Fibroblast of skin of back (primary cell): ENCODE results near the gene CAPS.
A peak's percentile ranks its signal among the peaks of the same experiment; 100 is the strongest.

Experiments
- DNase-seq: peaks from one replicate; pipeline ENCODE4 v3.0.0-alpha.2; 2013

CAPS gene

DNA sequence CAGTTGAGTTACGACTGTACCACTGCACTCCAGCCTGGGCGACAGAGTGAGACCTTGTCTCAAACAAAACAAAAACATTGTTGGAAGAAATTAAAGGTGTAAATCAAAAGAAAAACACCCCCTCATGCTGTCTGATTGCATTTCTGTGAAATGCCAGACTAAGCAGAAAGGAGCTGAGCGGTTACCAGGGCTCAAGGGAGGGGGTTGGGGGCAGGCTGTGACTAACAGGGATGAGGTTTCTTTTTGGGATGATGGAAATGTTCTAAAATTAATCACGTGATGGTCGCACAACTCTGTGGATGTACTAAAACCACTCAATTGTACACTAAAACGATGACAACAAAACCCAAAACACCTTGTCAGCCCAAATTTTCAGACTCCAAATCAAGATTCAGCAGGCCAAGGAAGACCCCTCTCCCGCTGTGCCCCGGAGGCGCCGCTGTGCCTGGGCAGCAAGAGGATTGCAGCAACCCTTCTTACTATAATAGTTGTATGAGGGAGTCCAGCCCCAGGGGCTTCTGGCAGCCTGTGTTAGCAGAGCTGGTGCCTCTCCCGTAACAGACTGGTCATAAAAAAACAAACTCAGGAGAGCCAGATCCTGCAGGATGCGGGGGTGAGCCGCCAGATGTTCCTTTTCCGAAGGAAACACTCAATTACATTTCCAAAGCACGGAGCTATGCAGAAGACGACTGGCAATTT is 20.9 kb downstream of the CAPS start:
- peak; percentile 41 for DNase-seq

DNA sequence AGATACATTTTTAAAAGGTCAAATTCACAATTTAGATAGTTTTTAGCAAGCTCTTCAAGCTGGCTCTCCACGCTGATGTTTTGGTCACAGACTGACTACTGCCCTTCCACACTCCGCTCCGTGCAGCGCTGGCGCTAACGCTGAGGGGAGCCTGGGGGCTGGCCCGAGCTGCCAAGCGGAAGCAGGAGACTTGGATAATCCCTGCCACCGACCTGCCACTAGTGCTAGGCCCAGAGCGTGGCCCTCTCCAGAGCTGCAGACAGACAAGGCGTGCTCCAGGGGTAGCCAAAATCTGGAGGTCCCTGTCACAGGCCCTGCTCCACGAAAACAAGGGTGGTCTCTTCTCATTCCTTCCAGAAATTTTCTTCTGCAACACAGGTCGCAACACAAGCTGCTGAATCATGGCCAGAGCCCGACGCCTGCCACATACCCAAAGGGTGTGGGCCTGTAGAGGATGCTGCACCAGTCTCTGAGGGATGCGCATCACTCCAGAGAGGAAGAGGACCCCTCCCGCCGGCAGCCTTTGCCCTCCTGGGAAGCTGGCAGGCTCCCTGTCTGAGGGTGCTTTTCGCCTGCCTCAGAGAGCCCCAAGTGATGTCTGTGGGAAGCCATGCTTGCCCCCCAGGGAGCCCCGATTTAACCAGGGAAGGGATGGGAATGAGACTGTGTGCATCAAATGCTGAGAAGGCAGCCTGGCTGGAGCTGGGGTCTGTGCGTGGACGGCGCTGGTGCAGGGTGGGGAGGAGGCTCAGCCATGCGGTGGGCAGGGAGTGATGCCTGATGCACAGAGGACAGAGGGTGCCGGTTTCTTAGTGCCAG is 21.6 kb downstream of the CAPS start:
- no peak for DNase-seq

DNA sequence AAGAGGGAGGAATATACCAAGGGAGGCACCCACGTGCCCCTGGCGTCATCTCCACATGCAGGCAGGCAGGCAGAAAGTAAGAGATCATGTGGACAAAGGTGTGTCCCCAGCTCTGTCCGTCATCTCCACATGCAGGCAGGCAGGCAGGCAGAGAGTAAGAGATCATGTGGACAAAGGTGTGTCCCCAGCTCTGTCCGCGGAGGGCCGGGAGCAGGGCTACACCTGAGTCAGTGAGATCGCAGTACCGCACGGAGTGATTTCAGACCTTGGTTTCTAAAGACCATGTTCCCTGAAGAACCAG is 22.2 kb downstream of the CAPS start:
- no peak for DNase-seq

DNA sequence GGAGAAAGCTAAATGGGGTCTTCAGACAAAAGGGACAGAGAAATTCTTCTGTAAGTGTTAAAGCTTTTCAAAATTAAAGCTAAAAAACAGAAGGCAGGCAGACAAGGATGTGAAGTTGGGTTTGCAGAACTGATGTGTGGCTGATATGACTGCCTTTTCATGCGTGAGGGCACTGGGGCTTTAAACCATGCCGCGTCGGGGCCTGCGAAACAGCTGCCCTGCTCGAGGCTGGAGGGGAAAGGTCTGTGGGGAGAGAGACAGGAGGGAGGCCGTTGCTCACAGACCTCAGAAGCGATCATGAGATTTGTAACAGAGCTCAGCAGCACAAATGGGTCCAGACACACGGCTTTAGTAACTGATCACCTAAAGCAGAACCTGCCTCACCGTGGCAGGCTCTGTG is 23.5 kb downstream of the CAPS start:
- DNase-seq, result no peak

DNA sequence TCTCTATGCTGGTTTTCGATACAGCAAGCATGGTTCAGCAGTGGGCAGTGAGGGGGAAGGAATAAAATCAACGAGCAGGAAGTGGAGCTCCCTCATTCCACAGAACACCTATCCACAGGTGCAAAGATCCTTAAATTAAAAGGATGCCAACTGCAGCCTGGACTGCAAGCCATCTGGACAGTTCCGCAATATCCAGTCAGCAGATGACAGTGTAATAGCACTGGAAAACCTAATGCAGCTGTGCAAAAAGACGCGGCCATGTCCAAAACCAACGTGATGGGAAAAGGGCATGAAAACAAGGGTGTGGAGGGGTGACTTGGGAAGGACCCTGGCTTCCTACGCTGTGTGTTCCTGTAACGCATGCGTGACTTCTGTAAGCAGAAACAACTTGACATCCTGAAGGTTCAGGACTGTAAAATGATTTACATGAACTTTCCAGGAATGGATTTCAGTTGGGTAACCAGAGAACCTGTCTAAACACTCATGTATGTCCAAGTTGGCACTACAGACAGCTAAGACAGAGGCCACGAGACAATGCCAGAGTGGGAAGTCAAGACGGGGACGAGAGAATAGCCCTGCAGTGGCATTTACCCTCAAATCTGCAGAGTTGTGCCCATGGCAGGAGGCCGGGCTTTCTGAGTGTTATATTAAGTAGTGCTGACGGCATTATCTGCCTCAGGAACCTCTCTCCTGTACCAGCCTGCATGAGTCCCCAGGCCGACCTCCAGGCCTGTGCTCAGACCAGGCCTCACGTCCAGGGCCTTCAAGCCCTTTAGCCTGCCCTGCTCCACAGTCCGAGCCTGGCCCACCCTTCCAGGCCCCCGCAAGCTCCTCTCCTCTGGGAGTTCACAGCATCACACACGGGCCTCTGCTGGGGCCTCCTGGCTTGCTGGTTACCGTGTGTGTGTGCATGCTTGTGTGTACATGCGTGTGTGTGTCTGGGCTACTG is 26.5 kb downstream of the CAPS start:
- DNase-seq, result no peak

DNA sequence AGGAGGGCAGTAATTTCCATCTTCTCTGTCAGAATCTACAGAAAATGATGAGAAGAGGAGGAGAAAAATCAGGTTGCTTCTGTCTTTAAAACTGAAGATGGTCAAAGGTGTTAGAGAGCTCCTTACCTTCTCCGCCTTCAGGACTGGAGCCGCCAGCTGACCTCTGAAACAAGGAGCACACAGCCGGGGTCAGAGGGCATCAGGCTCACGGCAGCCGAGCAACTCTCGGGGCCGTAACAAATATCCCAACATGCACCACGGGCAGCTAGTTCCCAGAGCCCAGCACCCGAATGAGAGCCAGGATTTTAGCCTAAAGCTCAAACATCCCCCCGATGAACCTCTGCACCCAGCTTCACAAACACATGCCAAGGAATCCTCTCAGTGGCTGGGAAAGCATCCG is 27.6 kb downstream of the CAPS start:
- DNase-seq, result no peak

DNA sequence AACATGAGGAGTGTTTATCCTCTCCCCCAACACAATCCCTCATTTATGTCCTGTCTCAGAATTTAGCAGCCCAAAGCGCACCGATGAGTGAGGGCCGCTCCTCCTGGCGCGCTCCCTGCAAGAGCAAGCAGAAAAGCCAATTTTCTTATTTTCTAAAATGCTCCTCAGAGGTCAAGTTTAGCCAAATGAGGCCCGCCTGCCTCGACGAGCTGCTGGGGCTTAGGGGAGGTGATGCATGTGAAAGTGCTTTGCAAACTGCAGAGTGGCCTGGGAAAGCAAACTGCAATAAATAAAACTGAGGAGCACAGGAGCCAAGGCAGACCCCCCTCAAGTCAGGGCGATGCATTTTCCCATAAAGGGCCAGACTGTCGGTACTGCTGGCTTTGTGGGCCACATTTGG is 29.0 kb downstream of the CAPS start:
- no peak for DNase-seq

DNA sequence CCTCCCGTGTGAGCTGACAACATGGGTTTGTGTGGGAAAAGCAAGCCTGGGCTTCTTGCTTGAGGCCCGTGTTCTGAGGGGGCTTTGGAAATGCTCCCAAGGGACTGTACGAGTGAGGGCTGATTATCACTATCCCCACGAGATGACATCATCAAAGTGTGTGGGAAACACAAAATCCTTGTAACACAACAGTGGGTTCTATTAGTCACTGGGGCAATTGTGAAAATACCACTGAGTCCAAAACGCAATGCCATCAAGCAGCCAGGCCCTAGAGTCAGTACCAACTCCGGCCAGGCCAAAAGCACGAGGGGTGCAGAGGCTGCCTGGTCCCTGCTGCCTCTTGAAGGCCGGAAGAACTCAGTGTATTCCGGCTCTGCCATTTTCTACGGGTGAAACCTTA is 29.6 kb downstream of the CAPS start:
- peak; percentile 40 for DNase-seq

DNA sequence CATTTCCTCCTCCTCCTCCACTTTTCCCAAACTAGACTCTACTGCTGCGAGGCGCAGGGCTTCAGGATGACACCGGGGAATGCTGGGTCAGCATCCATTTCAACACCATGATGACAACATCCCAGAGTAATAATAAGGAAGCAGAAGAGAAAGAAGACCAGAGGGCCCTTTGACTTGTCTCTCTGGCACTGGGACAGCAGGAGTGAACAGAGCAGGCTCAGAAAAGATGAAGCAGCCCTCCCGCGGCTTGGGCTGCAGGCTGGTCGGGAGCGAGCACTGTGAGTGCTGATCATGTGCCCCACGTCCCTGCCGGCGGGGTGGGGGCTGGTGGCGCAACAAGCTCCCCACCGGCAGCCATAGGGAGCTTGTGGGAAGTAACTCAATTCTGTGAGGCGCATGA is 33.4 kb downstream of the CAPS start:
- DNase-seq, result peak; percentile 69

DNA sequence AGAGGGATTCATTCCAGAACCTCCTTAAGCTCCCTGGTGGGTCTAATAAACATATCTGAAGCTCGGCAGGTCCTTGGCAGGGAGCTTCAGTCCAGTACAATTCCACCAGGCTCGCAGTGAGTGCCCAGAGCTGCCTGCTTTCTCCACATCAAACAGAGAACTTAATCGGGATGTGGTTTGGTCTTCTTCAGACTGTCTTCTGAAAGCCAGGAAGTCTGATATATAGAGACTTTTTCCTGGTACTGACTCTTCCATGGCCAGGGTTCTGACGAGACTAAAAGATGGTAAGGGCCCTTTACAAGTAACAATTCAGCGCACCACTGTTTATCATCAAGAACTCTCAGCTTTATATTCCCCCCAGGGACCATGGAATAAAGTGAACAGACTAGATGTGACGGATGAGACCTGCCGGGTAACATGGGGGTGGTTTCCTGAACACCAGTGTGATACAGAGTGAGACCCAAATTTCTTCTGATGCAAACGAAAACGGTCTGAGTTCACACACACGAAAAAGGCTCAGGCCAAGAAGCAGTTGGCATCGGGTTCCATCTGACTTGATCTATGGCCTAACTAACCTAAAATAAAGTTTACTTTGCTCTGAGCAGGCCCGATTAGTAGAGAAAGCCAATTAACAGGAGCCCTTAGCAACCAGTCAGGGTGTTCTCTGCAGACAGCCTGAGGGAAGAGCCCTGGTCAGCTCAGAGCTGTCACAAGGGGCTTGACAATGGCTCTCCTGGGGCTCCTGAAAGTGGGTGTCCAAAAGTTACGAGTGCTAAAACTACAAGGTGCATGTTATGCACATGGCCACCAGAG is 34.9 kb downstream of the CAPS start:
- DNase-seq, result no peak

DNA sequence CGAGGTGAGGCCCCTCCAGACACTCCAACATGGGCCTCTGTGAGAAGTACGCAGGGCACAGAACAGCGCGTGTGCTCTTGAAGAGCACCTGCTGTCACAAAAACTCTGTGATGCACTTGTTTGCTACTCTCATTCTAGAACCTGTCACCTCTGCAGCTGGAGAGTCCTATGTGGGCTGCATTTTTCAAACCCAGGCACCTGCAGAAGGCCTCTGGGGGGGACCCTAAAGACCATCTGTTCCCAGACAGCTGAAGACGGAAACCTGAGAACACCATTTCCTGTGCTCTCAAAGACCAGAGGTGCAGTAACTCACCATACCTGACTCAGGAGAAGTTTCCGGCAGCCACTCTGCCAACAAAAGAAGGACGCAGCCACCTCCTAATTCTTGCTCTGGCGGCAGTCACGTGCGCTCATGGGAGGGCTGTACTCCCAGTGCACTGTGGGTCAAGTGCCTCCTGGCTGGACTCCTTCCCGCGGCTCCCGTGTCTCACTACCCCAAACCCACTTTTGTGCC is 35.8 kb downstream of the CAPS start:
- no peak for DNase-seq

DNA sequence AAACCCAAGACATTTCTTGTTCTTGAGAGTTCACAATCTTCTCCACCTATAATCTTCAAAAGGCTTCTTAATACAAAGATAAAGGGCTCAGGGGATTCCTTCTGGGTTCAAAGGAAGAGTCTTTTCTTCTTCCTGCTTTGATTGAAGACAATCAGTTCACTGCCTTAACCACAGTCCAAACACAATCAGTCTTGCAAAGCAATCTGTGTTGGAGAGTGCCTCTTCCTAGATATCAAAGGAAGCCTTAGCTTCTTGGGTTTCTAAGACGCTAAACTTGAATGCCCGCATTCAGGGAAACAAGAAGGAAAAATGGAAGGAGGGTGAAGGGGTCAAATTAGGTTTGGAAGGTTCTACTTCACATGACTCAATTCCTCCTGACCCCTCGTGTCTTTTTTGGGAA is 36.7 kb downstream of the CAPS start:
- no peak for DNase-seq

DNA sequence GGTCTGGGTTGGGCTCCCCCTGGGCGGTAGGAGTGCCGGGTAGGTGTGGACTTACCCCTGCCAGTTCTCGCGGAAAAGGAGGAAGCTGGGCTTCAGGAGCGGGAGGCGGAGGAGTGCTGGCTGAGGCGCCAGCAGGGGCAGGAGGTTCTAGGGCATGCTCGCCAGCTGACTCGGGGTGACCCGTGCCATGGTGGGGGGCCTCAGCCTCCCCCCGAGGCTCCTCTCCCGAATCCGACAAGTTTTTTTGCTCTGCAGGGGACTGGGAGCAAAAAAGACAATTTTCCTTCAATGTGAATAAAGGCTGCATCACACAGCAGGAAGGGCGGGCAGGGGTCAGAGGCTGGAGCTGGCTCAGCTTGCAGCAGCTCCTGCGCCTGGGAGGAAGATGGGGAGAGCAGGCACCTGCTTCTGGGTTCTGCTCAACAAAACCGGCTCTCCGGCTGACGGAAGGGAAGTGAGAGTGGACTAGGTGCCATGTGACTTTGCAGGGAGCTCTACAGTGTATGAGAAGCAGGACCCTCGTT is 37.3 kb downstream of the CAPS start:
- DNase-seq, result no peak

DNA sequence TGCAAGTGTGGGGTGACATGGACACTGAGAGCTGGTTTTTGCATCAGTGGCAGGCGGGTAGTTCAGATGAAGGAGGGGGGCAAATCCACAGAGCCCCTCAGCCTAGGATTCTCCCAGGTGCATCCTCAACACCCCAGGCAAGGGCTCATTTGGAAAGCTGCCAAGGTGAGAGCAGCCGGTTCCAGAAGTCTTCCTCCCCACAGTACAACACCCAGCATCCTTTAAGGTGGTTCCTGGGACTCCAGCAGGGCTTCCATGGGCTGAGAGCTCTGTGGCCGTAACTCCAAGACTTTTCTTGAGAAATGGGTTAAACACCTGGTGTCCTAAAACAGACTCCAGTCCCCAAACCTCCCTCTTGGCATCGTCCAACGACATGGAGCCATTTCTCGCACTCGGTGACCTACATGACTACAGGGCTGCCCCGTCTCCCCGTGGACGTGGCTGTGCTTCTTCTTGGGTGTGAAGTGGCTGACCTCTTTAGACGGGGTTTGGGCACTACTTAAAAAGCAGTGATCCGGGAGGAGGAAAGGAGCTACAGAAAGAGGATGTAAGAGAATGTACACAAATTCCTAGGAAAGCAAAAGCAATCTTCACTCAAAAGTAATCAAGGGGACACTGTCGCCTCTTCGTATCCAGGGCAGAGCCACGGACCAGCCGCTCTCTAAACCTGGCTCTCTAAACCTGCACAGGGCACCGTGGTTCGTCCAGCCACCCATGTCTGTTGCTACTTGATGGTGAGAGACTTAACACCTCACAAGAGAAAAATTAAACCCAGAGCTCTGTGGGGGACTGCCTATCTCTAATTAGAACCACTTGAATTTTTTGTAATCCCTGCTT is 38.4 kb downstream of the CAPS start:
- DNase-seq, result no peak

DNA sequence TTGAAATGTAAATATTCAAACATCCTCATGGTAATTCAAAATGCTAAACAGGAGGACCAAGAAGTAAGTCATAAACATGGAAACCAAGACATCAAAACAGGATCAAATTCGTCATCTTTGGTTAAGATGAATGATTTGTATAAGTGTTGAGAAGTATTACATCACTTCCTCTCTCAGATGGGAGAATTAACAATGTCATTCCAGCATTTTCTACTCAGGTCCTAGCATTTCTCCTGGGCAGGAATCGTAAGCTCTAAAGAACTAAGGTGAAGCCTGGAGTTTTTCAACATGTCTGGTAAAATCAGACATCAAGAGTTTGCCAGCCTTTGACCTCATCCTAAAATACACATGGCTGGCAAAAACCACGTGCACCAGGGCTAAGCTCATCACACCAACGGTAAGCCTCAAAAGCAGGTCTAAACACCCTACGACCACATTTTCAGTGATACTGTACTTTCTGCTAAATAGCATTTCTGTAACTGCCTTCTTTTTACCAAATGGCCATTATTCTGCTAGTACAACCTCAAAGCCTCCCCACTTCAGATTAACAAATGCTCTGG is 39.1 kb downstream of the CAPS start:
- DNase-seq, result peak; percentile 48

DNA sequence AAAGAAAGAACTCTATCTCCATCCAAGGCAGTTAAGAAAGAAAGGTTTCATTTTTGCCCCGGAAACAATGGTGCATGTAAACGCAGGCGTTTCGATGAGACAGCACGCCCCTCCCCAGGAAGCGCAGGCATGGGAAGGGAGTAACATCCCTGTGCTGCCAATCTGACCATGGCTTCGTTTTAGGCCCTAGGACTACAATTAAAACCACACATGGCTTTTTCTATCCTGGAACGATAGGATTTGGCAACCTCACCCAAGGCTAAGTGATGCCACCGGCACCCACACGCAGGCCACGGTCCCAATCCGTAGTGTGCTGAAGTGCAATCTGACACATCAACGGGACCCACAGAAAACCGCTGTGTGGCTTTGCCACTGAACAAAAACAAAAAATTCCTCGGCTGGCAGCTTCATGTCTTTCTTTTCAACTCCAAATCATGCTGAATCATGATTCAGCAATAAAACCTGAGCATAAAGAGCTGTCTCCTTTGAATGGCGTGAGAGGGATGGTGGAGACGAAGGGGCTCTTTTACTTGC is 39.7 kb downstream of the CAPS start:
- DNase-seq, result peak; percentile 64

DNA sequence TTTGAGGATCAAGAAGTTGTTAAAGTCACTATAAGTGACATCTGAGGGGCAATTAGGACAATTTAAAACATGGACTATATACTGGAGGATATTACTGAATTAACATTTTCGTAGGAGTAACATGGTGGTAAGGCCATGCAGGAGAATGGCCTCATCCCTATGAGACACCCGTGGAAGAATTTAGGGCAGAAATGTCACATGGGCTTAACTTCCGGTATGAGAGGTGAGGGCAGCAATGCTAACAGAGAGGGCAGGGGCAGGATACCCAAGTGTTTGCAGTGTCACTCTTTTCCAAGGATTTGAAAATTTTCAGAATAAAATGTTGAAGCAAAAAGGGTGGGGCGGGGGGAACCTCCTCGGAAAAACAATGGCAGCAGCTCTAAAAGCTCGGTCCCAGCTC is 40.2 kb downstream of the CAPS start:
- DNase-seq, result peak; percentile 38

DNA sequence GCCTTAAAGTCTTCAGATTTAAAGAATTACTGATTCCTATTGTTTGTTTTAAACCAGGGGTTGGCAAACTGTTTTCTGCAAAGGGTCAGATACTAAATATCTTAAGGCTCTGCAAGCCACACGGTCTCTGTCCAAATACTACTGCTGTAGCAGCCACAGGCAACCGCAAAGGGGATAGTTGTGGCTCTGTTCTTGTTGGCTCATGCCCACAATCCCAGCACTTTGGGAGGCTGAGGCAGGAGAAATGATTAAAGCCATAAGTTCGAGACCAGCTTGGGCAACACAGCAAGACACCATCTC is 41.5 kb downstream of the CAPS start:
- no peak for DNase-seq

DNA sequence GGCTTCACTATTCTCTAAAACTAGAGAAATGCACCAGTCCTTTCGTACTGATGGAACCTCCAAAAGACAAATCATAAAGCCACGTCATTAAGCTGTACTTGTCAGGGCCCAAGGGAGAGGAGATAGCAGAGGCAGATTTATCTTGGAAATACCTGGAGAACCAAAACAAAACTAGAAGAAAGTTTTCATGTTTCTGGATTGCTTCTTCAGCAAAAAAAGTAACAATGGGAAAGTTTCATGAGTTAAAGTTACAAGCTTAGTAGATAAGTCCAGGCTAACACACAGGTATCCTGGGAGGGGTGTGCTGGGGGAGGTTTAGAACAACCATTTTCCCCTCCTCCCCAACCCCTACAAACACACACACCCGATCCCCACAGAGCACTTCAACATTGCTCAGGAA is 42.3 kb downstream of the CAPS start:
- no peak for DNase-seq

DNA sequence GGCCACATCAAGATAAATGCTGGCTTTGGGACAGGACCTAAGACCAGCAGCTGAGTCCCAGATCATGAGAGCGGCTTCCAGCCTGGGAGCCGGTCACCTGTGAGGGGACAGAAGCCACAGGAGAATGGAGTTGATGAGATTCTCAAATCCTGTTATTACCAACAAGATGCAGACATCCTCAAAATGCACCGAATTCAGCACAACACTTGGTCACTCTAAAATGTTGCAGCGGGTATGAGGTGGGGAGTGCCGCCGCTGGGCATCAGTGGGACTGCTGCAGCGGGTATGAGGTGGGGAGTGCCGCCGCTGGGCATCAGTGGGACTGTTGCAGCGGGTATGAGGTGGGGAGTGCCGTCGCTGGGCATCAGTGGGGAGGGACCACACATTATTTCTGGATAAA is 42.7 kb downstream of the CAPS start:
- DNase-seq, result no peak

DNA sequence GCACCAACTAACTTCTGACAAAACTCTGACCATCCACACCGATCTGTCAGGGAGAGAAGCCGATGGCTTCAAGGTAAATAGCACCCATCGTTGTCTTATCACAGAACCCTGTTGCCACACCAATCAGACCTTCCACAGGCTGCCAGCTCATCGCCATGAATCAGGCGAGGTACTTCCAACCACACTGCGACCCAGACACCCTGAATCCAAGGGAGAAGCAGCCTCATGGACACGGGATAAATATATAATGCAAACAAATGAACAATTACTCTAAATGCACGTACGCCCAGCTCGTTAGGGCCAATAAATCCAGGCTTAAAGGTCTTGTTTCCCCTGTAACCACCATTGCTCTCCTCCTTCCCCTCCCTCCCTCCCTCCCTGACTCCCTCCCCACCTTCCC is 43.1 kb downstream of the CAPS start:
- no peak for DNase-seq
